HepG2 (cell line): ENCODE data around the gene PARD3. TPM values are rescaled to one million over a fixed set of nuclear protein-coding genes. Genes with fewer than 3 reads are reported as not detected.

Experiments used
- ATAC-seq: fragments of 200-7000 bp; cut with Tn5 transposase; 3 replicates; pipeline ENCODE4 v1.9.1; 2020; ENCODE audit warnings: mild to moderate bottlenecking, moderate library complexity
- BruUV-seq: library from RNA; stranded (reverse); fragments of 400-500 nt; replicated peaks from 2 replicates; lab custom pipeline; 2021; lab: Mats Ljungman, UMichigan
- CTCF ChIA-PET: fragments of 300-600 bp; formaldehyde crosslinking; extraction: SDS; loops from one replicate; lab custom pipeline; 2021; ENCODE audit warnings: low total read pairs, inconsistent platforms, low intra/inter-chr PET ratio; lab: Yijun Ruan, JAX
- POLR2A ChIA-PET: fragments of 350-600 bp; sonication (Branson Sonifier 250); formaldehyde crosslinking; loops from one replicate; lab custom pipeline; 2020; ENCODE audit warnings: antibody characterized with exemption, inconsistent platforms; lab: Yijun Ruan, JAX
- DNase-seq: peaks from one replicate; pipeline ENCODE4 v3.0.0-alpha.2; 2015; ENCODE audit warnings: low spot score
- FAIRE-seq: peaks from 3 replicates; lab custom pipeline; 2011; peaks lifted over from hg19 to GRCh38; lab: Jason Lieb, UNC
- H2AFZ ChIP-seq: one replicate; pipeline ENCODE4 v1.6.1; 2011; ENCODE audit warnings: low read length, inconsistent platforms
- H3K27ac ChIP-seq: fragments of 300-600 bp; 3 replicates; pipeline ENCODE4 v1.8.0; 2011; ENCODE audit warnings: mixed run types, mild to moderate bottlenecking, mixed read lengths, low read length, inconsistent platforms; ENCODE audit not compliant: insufficient read depth; ENCODE audit errors: extremely low read length
- H3K27me3 ChIP-seq, 2 experiments: fragments of 200-600 bp in 1 of 2; 2 replicates in 1 of 2; 3 replicates in 1 of 2; pipeline versions ENCODE4 v1.6.0 to v1.8.0; 2011; ENCODE audit warnings: low read length in 2 of 2, mild to moderate bottlenecking in 2 of 2, moderate library complexity in 2 of 2, inconsistent platforms in 1 of 2; ENCODE audit not compliant: insufficient read depth in 2 of 2, control insufficient read depth in 1 of 2
- H3K36me3 ChIP-seq, 2 experiments: fragments of 200-600 bp in 1 of 2; replicated peaks in 1 of 2; 2 replicates in 1 of 2; 3 replicates in 1 of 2; pipeline versions ENCODE4 v1.5.1 to v1.8.0; 2011; ENCODE audit warnings: low read length in 2 of 2, inconsistent platforms in 1 of 2; ENCODE audit not compliant: insufficient read depth in 2 of 2, control insufficient read depth in 1 of 2
- H3K4me1 ChIP-seq: 2 replicates; pipeline ENCODE4 v1.5.1; 2012; ENCODE audit warnings: low read length, inconsistent platforms; ENCODE audit not compliant: insufficient read depth
- H3K4me2 ChIP-seq: 2 replicates; pipeline ENCODE4 v1.6.0; 2011; ENCODE audit warnings: low read depth, low read length, inconsistent platforms
- H3K4me3 ChIP-seq, 3 experiments: fragments of 200-600 bp in 1 of 3; sonication (generic), shearing (Covaris generic) in 1 of 3; replicated peaks in 1 of 3; 2 replicates each; pipeline ENCODE4 v1.5.1; 2011 to 2016; ENCODE audit warnings: low read length in 3 of 3, inconsistent platforms in 2 of 3, low read depth in 2 of 3, mild to moderate bottlenecking in 2 of 3, control low read depth in 1 of 3, mixed read lengths in 1 of 3; ENCODE audit not compliant: insufficient read depth in 1 of 3
- H3K79me2 ChIP-seq: one replicate; pipeline ENCODE4 v1.6.1; 2011; ENCODE audit warnings: low read length, inconsistent platforms; ENCODE audit not compliant: insufficient read depth
- H3K9ac ChIP-seq: 2 replicates; pipeline ENCODE4 v1.6.0; 2011; ENCODE audit warnings: mild to moderate bottlenecking, low read depth, low read length, inconsistent platforms; ENCODE audit not compliant: insufficient read depth
- H3K9me3 ChIP-seq: 2 replicates; pipeline ENCODE4 v1.5.1; 2012; ENCODE audit warnings: mild to moderate bottlenecking, low read length
- H4K20me1 ChIP-seq: 2 replicates; pipeline ENCODE4 v1.6.0; 2011; ENCODE audit warnings: inconsistent platforms, mild to moderate bottlenecking, low read length, moderate library complexity; ENCODE audit not compliant: insufficient read depth
- ASH2L ChIP-seq: fragments of 300-600, 200-600 bp; sonication (generic); IDR thresholded peaks from 2 replicates; pipeline ENCODE4 v1.7.0; 2017; ENCODE audit warnings: low read depth, mild to moderate bottlenecking, moderate library complexity, mixed read lengths, low read length; ENCODE audit not compliant: insufficient read length
- HES4 ChIP-seq: sonication (generic); formaldehyde crosslinking; IDR thresholded peaks from 2 replicates; pipeline ENCODE4 v1.9.0; 2021; ENCODE audit warnings: mild to moderate bottlenecking, missing genetic modification reagents, borderline replicate concordance
- KLF9 ChIP-seq: IDR thresholded peaks from 2 replicates; pipeline ENCODE4 v1.6.1; 2016; ENCODE audit warnings: low read depth
- MIER2 ChIP-seq: IDR thresholded peaks from 2 replicates; pipeline ENCODE4 v1.6.1; 2016; ENCODE audit warnings: missing biosample characterization, missing genetic modification reagents
- NFIB ChIP-seq: sonication (generic); formaldehyde crosslinking; IDR thresholded peaks from 2 replicates; pipeline ENCODE4 v1.9.0; 2021; ENCODE audit warnings: missing genetic modification reagents, mild to moderate bottlenecking, borderline replicate concordance
- NFKB2 ChIP-seq: sonication (generic); formaldehyde crosslinking; IDR thresholded peaks from 2 replicates; pipeline ENCODE4 v1.4.0; 2020; ENCODE audit warnings: missing genetic modification reagents, borderline replicate concordance
- SETDB1 ChIP-seq: sonication (generic); formaldehyde crosslinking; IDR thresholded peaks from 2 replicates; pipeline ENCODE4 v1.5.1; 2020; ENCODE audit warnings: missing genetic modification reagents, mild to moderate bottlenecking, borderline replicate concordance
- SIX4 ChIP-seq: sonication (generic); formaldehyde crosslinking; IDR thresholded peaks from 2 replicates; pipeline ENCODE4 v1.4.0; 2020; ENCODE audit warnings: missing genetic modification reagents
- WIZ ChIP-seq: sonication (generic); formaldehyde crosslinking; IDR thresholded peaks from 2 replicates; pipeline ENCODE4 v1.5.1; 2020; ENCODE audit warnings: mild to moderate bottlenecking, missing genetic modification reagents
- ZBTB7A ChIP-seq: sonication (generic); formaldehyde crosslinking; IDR thresholded peaks from 2 replicates; pipeline ENCODE4 v1.8.0; 2022; ENCODE audit warnings: mild to moderate bottlenecking, missing genetic modification reagents
- ZFAT ChIP-seq: sonication (generic); formaldehyde crosslinking; conservative IDR thresholded peaks from 2 replicates; pipeline ENCODE4 v1.8.1; 2023; ENCODE audit warnings: missing genetic modification reagents, inconsistent platforms
- ZNF17 ChIP-seq: sonication (generic); formaldehyde crosslinking; IDR thresholded peaks from 2 replicates; pipeline ENCODE4 v1.5.0; 2020; ENCODE audit warnings: mild to moderate bottlenecking, missing genetic modification reagents
- ZNF354B ChIP-seq: sonication (generic); formaldehyde crosslinking; IDR thresholded peaks from 2 replicates; pipeline ENCODE4 v1.8.0; 2022; ENCODE audit warnings: mild to moderate bottlenecking, missing genetic modification reagents
- ZNF367 ChIP-seq: sonication (generic); formaldehyde crosslinking; IDR thresholded peaks from 2 replicates; pipeline ENCODE4 v1.4.0; 2020; ENCODE audit warnings: missing genetic modification reagents, borderline replicate concordance
- ZNF430 ChIP-seq: sonication (generic); formaldehyde crosslinking; IDR thresholded peaks from 2 replicates; pipeline ENCODE4 v1.9.0; 2021; ENCODE audit warnings: mild to moderate bottlenecking, missing genetic modification reagents
- ZNF614 ChIP-seq: IDR thresholded peaks from 2 replicates; pipeline ENCODE4 v1.6.1; 2018; ENCODE audit warnings: missing biosample characterization, missing genetic modification reagents, inconsistent platforms, borderline replicate concordance
- WGBS: methylation state at CpG from one replicate; pipeline ENCODE4 v1.1.6; 2017; ENCODE audit warnings: low lambda C conversion rate; 5-methylcytosine and 5-hydroxymethylcytosine counted together
- in situ Hi-C: cut with HindIII; loops from 2 replicates; pipeline ENCODE4 v1.10.0; 2017; ENCODE audit warnings: low pct_unique_long_range_greater_than_20kb; ENCODE audit not compliant: extremely low pct_ligation_motif_present
- intact Hi-C: fragments of 100-400 bp; cut with micrococcal nuclease; formaldehyde crosslinking; loops from one replicate; pipeline ENCODE4 v1.10.0; 2022; ENCODE audit not compliant: unreplicated experiment
- polyA plus RNA-seq, 8 experiments: library from polyadenylated mRNA; depleted of rRNA in 3 of 8; stranded (reverse) in 7 of 8; unstranded in 1 of 8; fragments of >200 nt; fragmentation: Illumina TruSeq in 4 of 8; extraction: Trizol in 4 of 8; gene quantifications; 2 replicates each; pipeline versions ENCODE4 v1.2.1 to v1.2.3, GENCODE V29; 2011 to 2016; ENCODE audit warnings: low read depth in 4 of 8, missing spikeins in 1 of 8, mixed read lengths in 1 of 8; ENCODE audit not compliant: insufficient read depth in 1 of 8
- total RNA-seq, 5 experiments: library from RNA; depleted of rRNA; stranded (reverse); fragments of >200 nt; fragmentation: Illumina TruSeq; extraction: Trizol; gene quantifications; 2 replicates each; pipeline ENCODE4 v1.2.3, GENCODE V29; 2016; ENCODE audit warnings: low read depth in 1 of 5
- TF ChIP-seq, protein P1 (sequence below): sonication (generic); formaldehyde crosslinking; IDR thresholded peaks from 2 replicates; pipeline ENCODE4 v1.8.0; 2023; ENCODE audit warnings: mild to moderate bottlenecking, missing genetic modification reagents
- TF ChIP-seq, protein P2 (sequence below): sonication (generic); formaldehyde crosslinking; IDR thresholded peaks from 2 replicates; pipeline ENCODE4 v1.8.0; 2022; ENCODE audit warnings: missing genetic modification reagents, mild to moderate bottlenecking, moderate library complexity, borderline replicate concordance

PARD3 gene
- total and polyA plus RNA-seq, 2 of the 13 experiments (the other 11 are each of a cell fraction or from before 2014, with no cell fraction given): 40.9 to 60.0 TPM

DNA sequence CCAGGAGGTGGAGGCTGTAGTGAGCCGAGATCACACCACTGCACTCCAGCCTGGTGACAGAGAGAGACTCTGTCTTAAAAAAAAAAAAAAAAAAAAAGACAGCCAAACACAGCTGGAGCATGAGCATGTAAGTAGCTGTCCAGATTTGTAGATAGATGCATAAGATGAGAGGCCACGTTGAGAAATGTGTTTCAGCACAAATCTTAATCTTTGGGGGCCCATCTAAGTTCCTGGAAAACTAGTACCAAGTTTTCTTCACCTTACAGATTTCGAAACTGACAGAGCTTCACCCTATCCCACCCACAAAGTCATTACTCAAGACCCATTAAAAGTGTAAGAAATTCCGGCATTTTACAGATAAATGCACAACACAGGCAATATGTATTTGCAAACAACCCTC lies 208.2 kb downstream of the PARD3 start:
- in situ Hi-C loops (no loop called here), intact Hi-C loops (no loop called here)
- Histone ChIP-seq H4K20me1 (0 out of 2 replicates have a peak, but pooled peaks cover 4% of the 10 kb centered on the region), H2AFZ (no peak overlapping the region), H3K27ac (no peak overlapping the region), H3K4me1 (no peaks in the 10 kb centered on the region), H3K4me2 (no peak overlapping the region), H3K36me3 (no peaks in the 10 kb centered on the region), H3K9me3 (no peaks in the 10 kb centered on the region), H3K9ac (no peak overlapping the region), H3K27me3 (no peaks in the 10 kb centered on the region), H3K4me3 (no peak overlapping the region), H3K79me2 (peaks cover 12% of the 10 kb centered on the region)
- 93% methylated on average over 4 of the region's 4 CpGs for WGBS
- CTCF ChIA-PET: no interaction called here
- FAIRE-seq (no peak), DNase-seq (no peak), ATAC-seq (no peak)
- BruUV-seq: no TSS peak
- POLR2A ChIA-PET: no interaction called here
- no peak for TF ChIP-seq ZNF354B
- TF ChIP-seq NFKB2 (CRISPR knock-in tag): no peak

DNA sequence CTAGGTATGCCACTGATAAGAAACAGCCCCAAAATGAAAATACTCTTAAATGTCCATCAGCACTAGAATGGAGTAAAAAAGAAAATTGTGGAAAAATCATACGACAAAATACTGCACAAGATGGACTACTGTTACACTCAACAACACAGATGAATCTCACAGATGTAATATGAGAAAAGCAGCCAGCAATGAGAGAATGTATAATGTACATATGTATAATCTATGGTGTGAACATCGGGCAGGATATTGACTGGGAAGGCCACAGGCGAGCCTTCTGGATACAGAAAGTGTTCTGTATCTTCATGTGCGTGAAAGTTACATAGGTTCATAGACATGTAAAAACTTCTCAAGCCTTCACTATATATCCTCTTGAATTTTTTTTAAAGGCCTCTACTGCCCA lies 212.6 kb downstream of the PARD3 start:
- FAIRE-seq: no peak
- 98% methylated on average over 4 of the region's 4 CpGs for WGBS
- TF ChIP-seq ZNF17 (CRISPR knock-in tag) (no peak), ASH2L (no peak), WIZ (CRISPR knock-in tag) (no peak), NFIB (CRISPR knock-in tag) (no peak), ZNF614 (CRISPR knock-in tag) (no peak), ZBTB7A (CRISPR knock-in tag) (no peak), SETDB1 (CRISPR knock-in tag) (no peak), HES4 (CRISPR knock-in tag) (no peak), ZNF430 (no peak), MIER2 (CRISPR knock-in tag) (no peak), ZFAT (CRISPR knock-in tag) (no peak), KLF9 (CRISPR knock-in tag) (no peak), SIX4 (CRISPR knock-in tag) (no peak), ZNF367 (CRISPR knock-in tag) (no peak)
- TF ChIP-seq, protein P1, sequence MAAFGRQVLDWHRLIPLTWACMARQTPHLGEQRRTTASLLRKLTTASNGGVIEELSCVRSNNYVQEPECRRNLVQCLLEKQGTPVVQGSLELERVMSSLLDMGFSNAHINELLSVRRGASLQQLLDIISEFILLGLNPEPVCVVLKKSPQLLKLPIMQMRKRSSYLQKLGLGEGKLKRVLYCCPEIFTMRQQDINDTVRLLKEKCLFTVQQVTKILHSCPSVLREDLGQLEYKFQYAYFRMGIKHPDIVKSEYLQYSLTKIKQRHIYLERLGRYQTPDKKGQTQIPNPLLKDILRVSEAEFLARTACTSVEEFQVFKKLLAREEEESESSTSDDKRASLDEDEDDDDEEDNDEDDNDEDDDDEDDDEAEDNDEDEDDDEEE (CRISPR knock-in tag): no peak
- TF ChIP-seq, protein P2, sequence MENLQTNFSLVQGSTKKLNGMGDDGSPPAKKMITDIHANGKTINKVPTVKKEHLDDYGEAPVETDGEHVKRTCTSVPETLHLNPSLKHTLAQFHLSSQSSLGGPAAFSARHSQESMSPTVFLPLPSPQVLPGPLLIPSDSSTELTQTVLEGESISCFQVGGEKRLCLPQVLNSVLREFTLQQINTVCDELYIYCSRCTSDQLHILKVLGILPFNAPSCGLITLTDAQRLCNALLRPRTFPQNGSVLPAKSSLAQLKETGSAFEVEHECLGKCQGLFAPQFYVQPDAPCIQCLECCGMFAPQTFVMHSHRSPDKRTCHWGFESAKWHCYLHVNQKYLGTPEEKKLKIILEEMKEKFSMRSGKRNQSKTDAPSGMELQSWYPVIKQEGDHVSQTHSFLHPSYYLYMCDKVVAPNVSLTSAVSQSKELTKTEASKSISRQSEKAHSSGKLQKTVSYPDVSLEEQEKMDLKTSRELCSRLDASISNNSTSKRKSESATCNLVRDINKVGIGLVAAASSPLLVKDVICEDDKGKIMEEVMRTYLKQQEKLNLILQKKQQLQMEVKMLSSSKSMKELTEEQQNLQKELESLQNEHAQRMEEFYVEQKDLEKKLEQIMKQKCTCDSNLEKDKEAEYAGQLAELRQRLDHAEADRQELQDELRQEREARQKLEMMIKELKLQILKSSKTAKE: no peak

More for the DNA sequence above, 212.6 kb downstream of the PARD3 start:
- Histone ChIP-seq H3K9ac (no peak overlapping the region), H4K20me1 (0 out of 2 replicates have a peak, but pooled peaks cover 4% of the 10 kb centered on the region), H3K79me2 (peaks cover 13% of the 10 kb centered on the region), H3K4me2 (no peak overlapping the region), H3K27me3 (no peaks in the 10 kb centered on the region), H3K27ac (no peak overlapping the region), H3K4me1 (no peaks in the 10 kb centered on the region), H3K4me3 (no peak overlapping the region), H2AFZ (no peak overlapping the region), H3K9me3 (no peaks in the 10 kb centered on the region), H3K36me3 (no peaks in the 10 kb centered on the region; a peak in 1 of 5 replicates)
- BruUV-seq: no TSS peak
- ChIA-PET POLR2A (no interaction called here), CTCF (no interaction called here)
- ATAC-seq (no peak), DNase-seq (no peak)
- in situ Hi-C loops (no loop called here), intact Hi-C loops (no loop called here)
